ENCODE data around the gene USP32. TPM values are rescaled to one million over a fixed set of nuclear protein-coding genes. Genes with fewer than 3 reads are reported as not detected.

The USP32 gene
- polyA plus RNA-seq, 3 donors = 10.1 to 26.6 (median 16.6) TPM

DNA sequence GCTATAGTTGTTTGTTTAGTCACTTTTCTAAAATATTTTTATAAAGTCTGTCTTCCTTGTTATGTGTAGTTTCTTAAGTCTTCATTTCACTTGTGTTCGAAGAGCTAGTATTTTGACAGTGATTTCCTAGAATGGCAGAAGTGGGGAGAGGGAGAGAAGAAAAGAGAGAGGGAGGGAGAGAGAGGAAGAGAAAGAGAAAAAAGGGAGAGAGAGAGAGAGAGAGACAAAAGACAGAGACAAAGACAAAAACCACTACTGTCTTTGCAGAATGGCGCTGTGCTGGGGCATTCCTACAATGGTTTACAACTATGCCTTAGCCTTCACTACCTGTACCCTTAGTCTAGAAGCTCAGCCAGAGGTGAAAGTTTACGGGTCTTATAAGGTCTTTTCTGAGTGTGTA lies 151.6 kb downstream of the USP32 start:
- Mint-ChIP-seq H3K27ac (peak overlapping the region in 4 of 7 donors; percentile 10 to 77 (median 27)), H3K36me3 (peaks cover 31 to 47% of the 10 kb centered on the region in 2 donors), H3K4me1 (no peaks in the 10 kb centered on the region), H3K9me3 (peaks cover 0 to 1% (median 0%) of the 10 kb centered on the region in 7 donors), H3K4me3 (no peak overlapping the region), H3K27me3 (ENCODE audit: low read depth in 3 of 3) (peaks cover 0 to 2% (median 0%) of the 10 kb centered on the region in 3 donors)
- H3K4me1 ChIP-seq (ENCODE audit: control insufficient read depth in 1 of 2, insufficient read depth in 2 of 2, low read length in 2 of 2) = no peaks in the 10 kb centered on the region
- no peak for DNase-seq
- no peaks in the 10 kb centered on the region for H3K27me3 ChIP-seq (ENCODE audit: control insufficient read depth in 2 of 2, insufficient read depth in 2 of 2, low read length in 2 of 2)
- H3K4me2 ChIP-seq (replicated peaks; ENCODE audit: extremely low read depth, low read length, poor library complexity, severe bottlenecking) = no peak overlapping the region
- intact Hi-C loops (cut with micrococcal nuclease) = no loop called here
- no peak for TF ChIP-seq CTCF (IDR thresholded peaks at IDR 0.05)
- no peak overlapping the region for H3K27ac ChIP-seq (ENCODE audit: low read depth in 1 of 2, low read length in 2 of 2)
- H3K9me3 ChIP-seq (replicated peaks in 1 of 2; ENCODE audit: control insufficient read depth in 1 of 2, insufficient read depth in 1 of 2, low read length in 2 of 2) = no peaks in the 10 kb centered on the region
- H2AFZ ChIP-seq (ENCODE audit: insufficient read depth, low read depth, low read length, poor library complexity, severe bottlenecking) = no peak overlapping the region
- H3K4me3 ChIP-seq (replicated peaks in 1 of 3; ENCODE audit: low read depth in 2 of 3, low read length in 3 of 3) = no peak overlapping the region
- no peaks in the 10 kb centered on the region for H3K79me2 ChIP-seq (ENCODE audit: insufficient read depth, low read length)
- H3K36me3 ChIP-seq (replicated peaks in 1 of 2; ENCODE audit: control insufficient read depth in 1 of 2, insufficient read depth in 2 of 2, low read length in 2 of 2) = peaks cover 25 to 65% of the 10 kb centered on the region in 2 donors
- H4K20me1 ChIP-seq (ENCODE audit: insufficient read depth, low read length) = no peaks in the 10 kb centered on the region
- no peak overlapping the region for H3K9ac ChIP-seq (ENCODE audit: insufficient read depth, low read length, poor library complexity, severe bottlenecking)
- WGBS (ENCODE audit: insufficient coverage) = 100% methylated on average over 1 of the region's 3 CpGs

- peaks cover 33 to 49% of the 10 kb centered on the region in 2 donors for H3K36me3 Mint-ChIP-seq
- Histone ChIP-seq H3K9ac (ENCODE audit: insufficient read depth, low read length, poor library complexity, severe bottlenecking) (no peak overlapping the region), H3K4me1 (ENCODE audit: control insufficient read depth in 1 of 2, insufficient read depth in 2 of 2, low read length in 2 of 2) (no peaks in the 10 kb centered on the region), H3K4me2 (replicated peaks; ENCODE audit: extremely low read depth, low read length, poor library complexity, severe bottlenecking) (no peak overlapping the region), H3K36me3 (replicated peaks in 1 of 2; ENCODE audit: control insufficient read depth in 1 of 2, insufficient read depth in 2 of 2, low read length in 2 of 2) (peaks cover 30 to 86% of the 10 kb centered on the region in 2 donors), H3K4me3 (replicated peaks in 1 of 3; ENCODE audit: low read depth in 2 of 3, low read length in 3 of 3) (no peak overlapping the region), H4K20me1 (ENCODE audit: insufficient read depth, low read length) (peaks cover 2% of the 10 kb centered on the region), H3K9me3 (replicated peaks in 1 of 2; ENCODE audit: control insufficient read depth in 1 of 2, insufficient read depth in 1 of 2, low read length in 2 of 2) (no peaks in the 10 kb centered on the region), H2AFZ (ENCODE audit: insufficient read depth, low read depth, low read length, poor library complexity, severe bottlenecking) (no peak overlapping the region), H3K27ac (ENCODE audit: low read depth in 1 of 2, low read length in 2 of 2) (no peak overlapping the region), H3K27me3 (ENCODE audit: control insufficient read depth in 2 of 2, insufficient read depth in 2 of 2, low read length in 2 of 2) (no peaks in the 10 kb centered on the region), H3K79me2 (ENCODE audit: insufficient read depth, low read length) (no peaks in the 10 kb centered on the region)
- no peak for TF ChIP-seq CTCF (IDR thresholded peaks at IDR 0.05)
- DNase-seq = no peak
- no peak overlapping the region for H3K4me3 Mint-ChIP-seq
- H3K4me1 Mint-ChIP-seq = no peaks in the 10 kb centered on the region
- intact Hi-C loops (cut with micrococcal nuclease) = no loop called here
- peak overlapping the region in 3 of 7 donors; percentile 32 to 53 (median 32) for H3K27ac Mint-ChIP-seq
- WGBS (ENCODE audit: insufficient coverage) = no CpG with 5 or more reads among the region's 2 CpGs
- peaks cover 0 to 2% (median 0%) of the 10 kb centered on the region in 3 donors for H3K27me3 Mint-ChIP-seq (ENCODE audit: low read depth in 3 of 3)
- H3K9me3 Mint-ChIP-seq = no peaks in the 10 kb centered on the region
These were observed 160.2 kb downstream of the USP32 start for GRCh38 chr17:60231691-60232090.

Data from CD14-positive monocyte (primary cell).